SK-N-SH (cell line): ENCODE results near the gene TARBP1.

Experiments
- FOXM1 ChIP-seq: IDR thresholded peaks from 2 replicates; pipeline ENCODE4 v1.4.0; 2012; ENCODE audit warnings: low read depth, mild to moderate bottlenecking
- GABPA ChIP-seq: IDR thresholded peaks from 2 replicates; pipeline ENCODE4 v1.4.0; 2012; ENCODE audit warnings: low read depth, mild to moderate bottlenecking
- JUND ChIP-seq: IDR thresholded peaks from 2 replicates; pipeline ENCODE4 v1.4.0; 2012
- NRF1 ChIP-seq: IDR thresholded peaks from 2 replicates; pipeline ENCODE4 v1.6.1; 2012; ENCODE audit warnings: low read depth, mild to moderate bottlenecking, low read length
- POLR2AphosphoS5 ChIP-seq: IDR thresholded peaks from 2 replicates; pipeline ENCODE4 v1.6.1; 2012; ENCODE audit warnings: low read depth, low read length
- RFX5 ChIP-seq: IDR thresholded peaks from 2 replicates; pipeline ENCODE4 v1.6.1; 2012; ENCODE audit warnings: mild to moderate bottlenecking, improper control_type of control experiment, low read length
- SIN3A ChIP-seq: IDR thresholded peaks from 2 replicates; pipeline ENCODE4 v1.6.1; 2012; ENCODE audit warnings: low read depth, mild to moderate bottlenecking, low read length, moderate library complexity, borderline replicate concordance
- SMC3 ChIP-seq: IDR thresholded peaks from 2 replicates; pipeline ENCODE4 v1.6.1; 2012; ENCODE audit warnings: low read depth, low read length, improper control_type of control experiment
- YY1 ChIP-seq: IDR thresholded peaks from 2 replicates; pipeline ENCODE4 v1.4.0; 2012; ENCODE audit warnings: low read depth, mild to moderate bottlenecking
- TF ChIP-seq, protein P1 (sequence below): fragments of 200-600 bp; sonication (generic); IDR thresholded peaks from 2 replicates; pipeline ENCODE4 v1.6.1; 2017; ENCODE audit warnings: antibody characterized with exemption, mild to moderate bottlenecking, moderate library complexity
- TF ChIP-seq, protein P2 (sequence below): fragments of 150-350 bp; IDR thresholded peaks from 2 replicates; pipeline ENCODE4 v1.6.1; 2017; ENCODE audit warnings: antibody characterized with exemption, low read length, low read depth, borderline replicate concordance

DNA sequence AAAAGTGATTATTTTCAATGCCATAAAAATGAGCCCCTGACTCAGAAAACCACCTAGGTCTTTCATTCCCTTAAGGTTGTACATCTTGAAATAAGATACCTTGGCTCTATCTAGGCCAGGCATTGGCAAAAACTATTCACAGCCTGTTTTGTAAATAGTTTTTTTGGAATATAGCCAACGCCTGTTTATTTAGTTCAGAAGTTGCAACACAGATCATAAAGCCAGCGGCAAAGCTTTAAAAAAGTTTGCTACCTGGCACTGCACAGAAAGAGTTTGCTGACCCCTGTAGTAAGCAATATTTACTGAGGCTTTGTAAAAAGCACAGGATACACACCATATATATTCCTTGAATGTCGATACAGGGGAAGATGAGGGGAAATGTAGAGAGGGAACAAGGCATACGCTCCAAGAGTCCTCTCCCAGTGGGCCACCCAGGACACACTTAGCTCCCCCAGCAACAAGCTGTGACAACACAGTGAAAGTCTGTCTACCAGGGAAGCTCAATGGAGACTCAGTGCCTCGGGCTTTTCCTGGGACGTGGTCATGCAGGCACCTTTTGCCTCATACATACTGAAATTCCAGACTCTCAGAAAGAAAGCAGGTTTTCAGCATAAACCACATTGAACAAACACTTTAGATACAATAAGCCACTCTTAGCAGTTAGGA, 20.5 kb downstream of the TARBP1 start:
- TF ChIP-seq RFX5 (no peak), YY1 (no peak), POLR2AphosphoS5 (no peak), FOXM1 (no peak), SMC3 (no peak), GABPA (no peak), SIN3A (no peak), JUND (no peak), NRF1 (no peak)
- TF ChIP-seq, protein P1, sequence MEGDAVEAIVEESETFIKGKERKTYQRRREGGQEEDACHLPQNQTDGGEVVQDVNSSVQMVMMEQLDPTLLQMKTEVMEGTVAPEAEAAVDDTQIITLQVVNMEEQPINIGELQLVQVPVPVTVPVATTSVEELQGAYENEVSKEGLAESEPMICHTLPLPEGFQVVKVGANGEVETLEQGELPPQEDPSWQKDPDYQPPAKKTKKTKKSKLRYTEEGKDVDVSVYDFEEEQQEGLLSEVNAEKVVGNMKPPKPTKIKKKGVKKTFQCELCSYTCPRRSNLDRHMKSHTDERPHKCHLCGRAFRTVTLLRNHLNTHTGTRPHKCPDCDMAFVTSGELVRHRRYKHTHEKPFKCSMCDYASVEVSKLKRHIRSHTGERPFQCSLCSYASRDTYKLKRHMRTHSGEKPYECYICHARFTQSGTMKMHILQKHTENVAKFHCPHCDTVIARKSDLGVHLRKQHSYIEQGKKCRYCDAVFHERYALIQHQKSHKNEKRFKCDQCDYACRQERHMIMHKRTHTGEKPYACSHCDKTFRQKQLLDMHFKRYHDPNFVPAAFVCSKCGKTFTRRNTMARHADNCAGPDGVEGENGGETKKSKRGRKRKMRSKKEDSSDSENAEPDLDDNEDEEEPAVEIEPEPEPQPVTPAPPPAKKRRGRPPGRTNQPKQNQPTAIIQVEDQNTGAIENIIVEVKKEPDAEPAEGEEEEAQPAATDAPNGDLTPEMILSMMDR = no peak
- TF ChIP-seq, protein P2, sequence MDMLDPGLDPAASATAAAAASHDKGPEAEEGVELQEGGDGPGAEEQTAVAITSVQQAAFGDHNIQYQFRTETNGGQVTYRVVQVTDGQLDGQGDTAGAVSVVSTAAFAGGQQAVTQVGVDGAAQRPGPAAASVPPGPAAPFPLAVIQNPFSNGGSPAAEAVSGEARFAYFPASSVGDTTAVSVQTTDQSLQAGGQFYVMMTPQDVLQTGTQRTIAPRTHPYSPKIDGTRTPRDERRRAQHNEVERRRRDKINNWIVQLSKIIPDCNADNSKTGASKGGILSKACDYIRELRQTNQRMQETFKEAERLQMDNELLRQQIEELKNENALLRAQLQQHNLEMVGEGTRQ = no peak
